Femur (tissue), 1 donor: Measurements from ENCODE around the gene NEURL3.
A peak's percentile ranks its signal among the peaks of the same experiment; 100 is the strongest.
"Not testable (repeated sequence)": the region's sequence is repeated elsewhere in the genome, so short reads cannot be mapped to it uniquely, and the experiment has no call there.

Source experiments
- DNase-seq: peaks from one replicate; pipeline ENCODE4 v3.0.0-alpha.2; 2017

The NEURL3 gene

GRCh38 chr2:96506016-96506906 is 1.1 kb upstream of the NEURL3 start:
- no peak for DNase-seq

- DNase-seq: no peak
These were observed 1.4 kb downstream of the NEURL3 start for GRCh38 chr2:96503637-96504243.

GRCh38 chr2:96502891-96503636 is 2.1 kb downstream of the NEURL3 start:
- DNase-seq: no peak

- DNase-seq: no peak
These were observed 3.0 kb downstream of the NEURL3 start for GRCh38 chr2:96501886-96502810.

- no peak for DNase-seq
These were observed 3.7 kb downstream of the NEURL3 start for GRCh38 chr2:96501471-96501874.

GRCh38 chr2:96500385-96501066 is 4.6 kb downstream of the NEURL3 start:
- DNase-seq: no peak

- DNase-seq: no peak
These were observed 5.8 kb downstream of the NEURL3 start for GRCh38 chr2:96499061-96499960.

GRCh38 chr2:96498611-96499010 is 6.5 kb downstream of the NEURL3 start:
- not testable (repeated sequence) for DNase-seq

- DNase-seq: no peak
These were observed 7.1 kb downstream of the NEURL3 start for GRCh38 chr2:96498021-96498431.

GRCh38 chr2:96495982-96496629 is 9.1 kb downstream of the NEURL3 start:
- no peak for DNase-seq

- no peak for DNase-seq
These were observed 11.0 kb downstream of the NEURL3 start for GRCh38 chr2:96494188-96494587.

GRCh38 chr2:96493072-96493471 is 12.1 kb downstream of the NEURL3 start:
- no peak for DNase-seq

GRCh38 chr2:96491860-96492497 is 13.2 kb downstream of the NEURL3 start:
- DNase-seq: no peak

GRCh38 chr2:96489663-96490062 is 15.5 kb downstream of the NEURL3 start:
- no peak for DNase-seq

GRCh38 chr2:96489261-96489660 is 15.9 kb downstream of the NEURL3 start:
- no peak for DNase-seq

- no peak for DNase-seq
These were observed 18.5 kb downstream of the NEURL3 start for GRCh38 chr2:96486696-96487095.

GRCh38 chr2:96485751-96486651 is 19.2 kb downstream of the NEURL3 start:
- DNase-seq: peak; percentile 70

GRCh38 chr2:96485350-96485749 is 19.8 kb downstream of the NEURL3 start:
- DNase-seq: no peak

- no peak for DNase-seq
These were observed 21.1 kb downstream of the NEURL3 start for GRCh38 chr2:96484091-96484490.
